Kasumi-1 (cell line): ENCODE results near the gene C18orf54.
"Not testable (repeated sequence)": the region's sequence is repeated elsewhere in the genome, so short reads cannot be mapped to it uniquely, and the experiment has no call there.

Source experiments
- DNase-seq, 2 experiments: peaks; one replicate each; lab custom pipeline; 2025; lab: John Stamatoyannopoulos, UW

C18orf54 gene

DNA sequence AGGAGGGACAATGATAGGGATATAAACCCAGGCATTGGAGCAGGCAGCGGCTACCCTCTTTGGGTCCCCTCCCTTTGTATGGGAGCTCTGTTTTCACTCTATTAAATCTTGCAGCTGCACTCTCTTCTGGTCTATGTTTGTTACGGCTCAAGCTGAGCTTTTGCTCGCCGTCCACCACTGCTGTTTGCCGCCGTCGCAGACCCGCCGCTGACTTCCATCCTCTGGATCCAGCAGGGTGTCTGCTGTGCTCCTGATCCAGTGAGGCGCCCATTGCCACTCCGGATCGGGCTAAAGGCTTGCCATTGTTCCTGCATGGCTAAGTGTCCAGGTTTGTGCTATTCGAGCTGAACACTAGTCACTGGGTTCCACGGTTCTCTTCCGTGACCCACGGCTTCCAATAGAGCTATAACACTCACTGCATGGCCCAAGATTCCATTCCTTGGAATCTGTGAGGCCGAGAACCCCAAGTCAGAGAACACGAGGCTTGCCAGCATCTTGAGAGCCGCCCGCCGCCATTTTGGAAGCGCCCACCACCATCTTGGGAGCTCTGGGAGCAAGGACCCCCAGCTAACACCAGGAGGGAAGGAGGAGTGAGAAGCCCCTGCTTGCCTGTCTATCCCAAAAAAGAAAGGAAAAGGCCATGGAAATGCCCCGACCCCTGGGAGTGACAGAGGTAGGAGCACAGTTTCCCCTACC is 29.2 kb downstream of the C18orf54 start:
- not testable (repeated sequence) for DNase-seq

DNA sequence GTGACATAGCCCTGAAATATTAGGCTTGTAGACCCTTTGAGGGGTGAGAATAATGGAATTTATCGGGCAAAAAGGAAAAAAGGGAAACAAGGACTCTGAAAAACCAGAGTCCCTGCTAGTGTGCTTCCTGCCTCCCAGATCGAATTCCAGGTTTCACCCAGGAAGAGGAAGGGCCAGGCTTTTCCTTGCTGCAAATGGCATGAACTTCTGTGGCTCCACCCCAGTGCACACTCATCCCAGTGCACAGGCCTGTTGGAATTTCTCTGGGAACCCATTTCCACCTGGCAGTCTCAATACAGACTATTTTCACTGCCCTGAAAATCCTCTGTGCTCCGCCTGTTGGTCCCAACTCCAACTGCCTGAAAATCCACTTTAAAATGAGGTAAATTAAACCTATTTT is 29.9 kb downstream of the C18orf54 start:
- no peak for DNase-seq

DNA sequence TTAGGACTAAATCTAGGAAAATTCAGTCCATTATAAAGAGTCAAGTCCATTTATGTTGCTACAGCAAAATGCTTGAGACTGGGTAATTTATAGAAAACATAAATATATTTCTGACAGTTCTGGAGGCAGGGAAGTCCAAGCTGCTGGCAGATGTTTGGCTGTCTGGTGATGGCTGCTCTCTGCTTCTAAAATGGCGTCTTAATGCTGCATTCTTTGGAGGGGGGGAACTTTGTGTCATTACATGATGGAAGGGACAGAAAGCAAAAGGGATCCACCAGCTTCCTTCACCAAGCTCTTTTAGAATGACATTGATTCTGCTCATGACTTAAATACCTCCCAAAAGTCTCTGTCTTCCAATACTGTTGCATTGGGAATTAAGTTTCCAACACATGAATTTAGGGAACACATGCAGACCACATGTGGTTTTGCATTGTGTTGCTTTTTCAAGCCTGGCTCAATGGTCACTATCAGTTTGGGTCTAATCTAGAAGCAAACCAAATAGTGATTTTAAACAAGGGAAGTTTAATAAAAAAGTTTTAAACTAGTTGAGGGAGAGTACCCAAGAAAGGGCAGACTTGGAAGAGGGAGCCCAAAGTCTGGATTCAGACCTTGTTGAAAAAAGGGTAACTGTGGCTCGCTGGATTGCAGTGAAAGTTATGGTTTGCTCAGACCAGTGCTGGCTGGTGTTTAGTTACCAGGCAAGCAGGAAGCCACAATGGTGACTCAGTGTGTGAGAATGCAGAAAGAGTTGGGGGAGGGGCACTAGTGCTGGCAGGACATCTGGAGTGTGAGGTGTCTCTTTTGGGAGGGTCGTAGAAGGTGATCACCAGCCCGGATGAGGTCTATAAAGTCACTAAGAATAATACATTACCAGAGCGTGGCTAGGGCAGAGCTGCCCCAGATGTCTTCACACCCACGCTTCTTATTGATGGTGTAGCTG is 30.8 kb downstream of the C18orf54 start:
- peak; percentile 81 to 88 for DNase-seq

DNA sequence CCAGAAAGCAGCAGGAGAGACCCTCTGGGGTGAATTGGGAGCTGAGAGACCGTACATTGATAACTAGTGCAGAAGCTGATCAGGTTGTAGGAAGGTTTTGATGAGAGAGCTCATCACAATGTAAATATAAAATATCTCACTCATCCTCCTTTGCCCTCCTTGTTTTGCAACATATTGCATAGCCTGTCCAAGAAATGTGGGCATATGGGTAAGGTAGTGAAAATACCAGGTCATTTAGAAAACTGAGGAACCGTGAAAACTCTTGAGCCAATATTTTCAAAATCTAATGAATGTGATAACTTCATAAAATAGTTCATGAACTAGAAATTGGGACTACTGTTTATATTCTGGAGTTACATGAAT is 31.4 kb downstream of the C18orf54 start:
- DNase-seq: no peak

DNA sequence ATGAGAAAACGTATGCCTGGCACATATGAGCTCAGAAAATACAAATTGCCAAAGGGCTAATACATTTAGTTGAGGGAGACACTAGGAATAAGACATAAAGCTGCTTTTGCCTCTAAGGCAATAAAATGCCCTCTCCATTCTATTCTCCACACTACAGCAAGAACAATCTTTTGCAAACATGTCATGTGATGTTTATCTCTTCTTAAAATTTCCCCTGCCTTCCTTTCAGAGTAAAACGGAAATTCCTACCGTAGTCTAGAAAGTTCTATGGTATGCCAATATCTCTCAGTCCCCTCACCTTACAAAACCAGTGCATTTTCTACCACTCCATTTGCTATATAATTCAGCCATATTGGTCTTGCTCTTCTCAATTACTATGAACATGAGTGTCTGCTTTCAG is 33.1 kb downstream of the C18orf54 start:
- DNase-seq: no peak

DNA sequence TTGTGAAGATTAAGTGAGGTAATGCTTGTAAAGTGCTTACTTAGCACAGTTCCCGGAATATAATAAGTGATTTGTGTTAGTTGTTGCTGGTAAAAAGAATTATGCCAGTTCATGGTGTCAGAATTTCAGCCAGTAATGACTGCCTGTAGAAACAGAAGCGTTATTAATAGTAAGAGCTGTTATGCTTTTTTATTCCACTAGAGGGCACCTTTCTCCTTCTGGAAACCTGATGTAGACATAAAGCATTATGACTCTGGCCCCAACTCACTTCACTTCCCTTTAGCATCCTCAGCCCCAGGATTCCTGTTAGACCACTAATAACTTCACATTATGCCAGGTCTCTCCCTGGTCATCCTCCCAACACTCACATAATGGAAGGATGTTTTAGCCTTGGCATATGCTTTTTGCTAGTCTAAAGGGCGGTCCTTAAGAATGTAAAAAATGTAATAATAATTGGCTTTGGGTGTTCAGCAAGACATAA is 34.9 kb downstream of the C18orf54 start:
- DNase-seq: peak; percentile 81 to 94

DNA sequence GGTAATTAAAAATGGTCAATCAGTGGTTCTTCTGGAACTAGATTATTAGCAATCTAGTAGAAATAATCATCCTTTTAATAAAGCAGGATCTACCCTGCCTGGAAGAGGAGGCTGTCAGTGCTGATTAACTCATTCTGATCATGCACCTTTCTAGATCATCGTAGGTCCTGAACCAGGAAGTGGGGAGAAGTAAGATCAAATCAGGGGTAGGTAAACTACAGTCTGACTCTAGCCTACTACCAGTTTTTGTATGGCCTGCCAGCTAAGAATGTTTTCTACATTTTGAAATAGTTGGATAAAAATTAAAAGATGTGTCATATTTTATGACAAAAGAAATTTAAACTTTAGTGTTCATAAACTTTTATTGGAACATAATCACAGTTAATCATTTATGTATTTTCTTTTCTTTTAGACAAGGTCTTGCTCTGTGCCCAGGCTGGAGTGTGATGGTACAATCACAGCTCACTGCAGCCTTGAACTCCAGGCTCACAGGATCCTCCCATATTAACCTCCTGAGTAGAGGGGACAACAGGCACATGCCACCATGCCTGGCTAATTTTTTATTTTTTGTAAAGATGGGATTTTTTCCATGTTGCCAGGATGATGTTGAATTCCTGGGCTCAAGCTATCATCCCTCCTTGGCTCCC is 36.1 kb downstream of the C18orf54 start:
- DNase-seq: no peak

DNA sequence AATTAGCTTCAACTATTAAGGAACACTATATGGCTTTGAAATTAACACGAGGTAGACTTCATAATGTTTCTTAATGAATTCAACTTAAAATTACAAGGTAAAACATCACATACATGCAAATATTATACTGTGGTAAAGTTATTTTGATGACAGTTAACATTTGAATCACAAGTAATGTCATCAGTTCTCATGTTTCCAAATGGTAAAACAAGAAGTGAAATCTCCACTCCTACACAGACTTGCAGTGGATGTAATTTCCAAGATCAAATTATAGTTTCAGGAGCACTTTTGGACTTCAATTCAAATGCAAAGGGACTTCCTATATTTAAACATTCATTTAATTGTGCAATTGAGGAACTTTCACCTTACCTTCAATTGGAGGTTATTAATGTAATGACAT is 39.1 kb downstream of the C18orf54 start:
- no peak for DNase-seq

DNA sequence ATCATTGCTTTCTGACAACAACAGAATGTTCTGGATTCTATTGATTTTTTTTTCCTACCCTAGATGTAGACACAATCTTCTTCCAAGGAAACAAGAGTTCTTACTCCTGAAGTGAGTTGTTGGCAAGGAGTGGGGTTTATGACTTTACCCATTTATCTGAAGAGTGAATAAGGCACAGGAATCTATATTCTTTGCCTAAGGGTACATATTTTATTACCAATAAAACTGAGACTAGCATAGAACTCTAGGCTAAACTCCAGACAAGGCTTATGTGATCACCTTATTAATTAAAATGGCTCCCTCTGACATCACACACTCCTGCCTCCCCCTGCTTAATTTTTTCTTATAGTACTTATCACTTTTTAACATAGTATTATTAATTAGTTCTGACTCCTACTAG is 47.6 kb downstream of the C18orf54 start:
- no peak for DNase-seq

DNA sequence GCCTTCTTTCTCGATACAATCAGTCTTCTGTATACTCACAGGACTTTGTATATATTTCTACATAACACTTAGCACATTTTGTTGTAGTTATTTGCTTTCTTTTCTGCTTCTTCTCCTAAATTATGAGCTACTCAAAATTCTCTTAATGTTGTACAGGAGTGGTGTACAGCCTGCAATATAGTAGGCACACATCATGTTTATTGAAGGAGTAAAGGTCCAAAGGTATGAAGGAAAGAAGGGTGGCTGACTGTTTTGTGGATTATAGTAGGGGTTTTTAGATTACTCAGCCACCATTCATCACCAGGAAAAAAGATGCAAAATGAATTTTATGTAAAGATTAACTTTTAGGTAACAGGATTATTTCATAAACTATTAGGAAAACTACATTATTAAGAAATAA is 54.1 kb downstream of the C18orf54 start:
- DNase-seq: no peak

DNA sequence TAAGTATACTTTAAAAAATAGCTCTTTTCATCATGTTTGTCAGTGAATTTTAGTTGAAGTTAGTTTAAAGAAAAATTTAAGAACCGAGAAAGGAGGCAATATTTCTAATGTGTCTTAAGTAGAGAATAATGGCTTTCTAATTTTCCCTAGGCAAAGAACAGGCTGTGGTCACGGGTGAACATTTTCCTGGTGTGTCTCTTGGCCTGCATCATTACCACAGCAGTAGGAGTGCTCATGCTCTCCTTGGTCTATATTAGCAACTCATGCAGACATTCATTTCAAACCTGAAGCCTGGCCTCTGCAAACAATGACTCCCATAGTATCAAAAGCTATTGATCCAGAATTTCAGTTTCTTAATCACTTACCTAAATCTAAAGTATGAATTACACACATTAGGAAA is 57.4 kb downstream of the C18orf54 start:
- no peak for DNase-seq

DNA sequence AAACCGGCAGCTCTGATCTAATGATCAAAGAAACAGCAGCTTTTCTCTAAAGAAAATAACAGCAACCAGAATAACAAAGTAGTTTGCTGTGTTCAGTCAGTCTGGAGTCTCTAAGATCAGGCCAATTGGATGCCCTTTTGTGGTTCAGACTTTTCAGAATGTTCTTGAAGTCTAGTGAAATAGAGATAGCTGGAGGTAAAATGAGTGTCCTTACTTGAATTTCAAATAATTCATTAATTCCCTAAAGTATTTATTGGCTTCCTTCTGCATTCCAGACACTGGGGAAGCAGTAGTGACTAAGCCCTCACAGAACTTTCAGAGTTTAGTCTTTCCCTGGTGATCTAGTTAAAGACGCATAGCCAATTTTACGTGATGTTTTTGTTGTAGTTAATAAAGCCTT is 58.7 kb downstream of the C18orf54 start:
- DNase-seq: no peak

DNA sequence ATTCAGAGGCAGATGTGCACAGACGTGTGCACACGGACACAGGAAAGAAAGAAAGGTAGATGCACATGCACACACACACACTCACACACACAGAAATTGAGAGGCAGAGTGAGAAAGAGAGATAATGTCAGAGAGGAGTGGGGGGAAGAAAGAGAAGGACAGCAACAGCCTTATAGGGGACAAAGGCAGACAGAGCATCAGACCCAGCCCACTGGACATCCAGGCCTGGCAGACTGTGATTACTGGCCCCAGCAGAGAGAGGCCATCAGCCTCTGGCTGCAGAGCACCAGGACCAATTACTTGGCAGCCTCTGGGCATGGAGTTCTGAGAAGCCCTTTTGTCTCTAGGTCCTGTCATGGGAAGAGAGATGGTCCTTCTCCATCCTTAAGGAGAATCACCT is 66.1 kb downstream of the C18orf54 start:
- DNase-seq: no peak

DNA sequence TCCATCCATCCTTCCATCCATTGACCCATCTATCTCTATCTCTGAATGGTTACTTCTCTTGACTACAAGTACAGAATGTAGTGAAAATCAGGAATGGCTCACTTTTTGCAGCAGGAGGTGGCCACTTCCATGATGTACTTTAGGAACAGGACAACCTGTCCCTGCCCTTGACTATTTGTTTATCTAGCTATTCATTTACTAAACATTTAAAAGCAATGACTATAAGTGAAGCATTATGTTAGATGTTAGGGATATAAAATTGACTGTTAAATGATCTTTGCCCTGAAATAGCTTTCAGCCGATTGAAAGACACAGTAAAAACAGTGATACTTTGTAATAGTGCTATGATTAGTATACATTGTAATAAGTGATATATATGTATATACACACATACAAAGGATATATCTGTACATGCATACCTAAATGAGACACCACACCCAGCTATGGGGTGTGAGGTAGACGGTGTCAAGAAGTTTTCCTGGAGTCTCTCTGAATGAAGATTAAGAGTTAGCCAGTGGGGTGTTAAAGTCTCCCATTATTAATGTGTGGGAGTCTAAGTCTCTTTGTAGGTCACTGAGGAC is 68.5 kb downstream of the C18orf54 start:
- no peak for DNase-seq
